Measurements from ENCODE around the gene TIGD3. TPM values are rescaled to one million over a fixed set of nuclear protein-coding genes. Genes with fewer than 3 reads are reported as not detected.

Gene TIGD3
- total RNA-seq, result not detected
- long read RNA-seq, result 0 reads

DNA sequence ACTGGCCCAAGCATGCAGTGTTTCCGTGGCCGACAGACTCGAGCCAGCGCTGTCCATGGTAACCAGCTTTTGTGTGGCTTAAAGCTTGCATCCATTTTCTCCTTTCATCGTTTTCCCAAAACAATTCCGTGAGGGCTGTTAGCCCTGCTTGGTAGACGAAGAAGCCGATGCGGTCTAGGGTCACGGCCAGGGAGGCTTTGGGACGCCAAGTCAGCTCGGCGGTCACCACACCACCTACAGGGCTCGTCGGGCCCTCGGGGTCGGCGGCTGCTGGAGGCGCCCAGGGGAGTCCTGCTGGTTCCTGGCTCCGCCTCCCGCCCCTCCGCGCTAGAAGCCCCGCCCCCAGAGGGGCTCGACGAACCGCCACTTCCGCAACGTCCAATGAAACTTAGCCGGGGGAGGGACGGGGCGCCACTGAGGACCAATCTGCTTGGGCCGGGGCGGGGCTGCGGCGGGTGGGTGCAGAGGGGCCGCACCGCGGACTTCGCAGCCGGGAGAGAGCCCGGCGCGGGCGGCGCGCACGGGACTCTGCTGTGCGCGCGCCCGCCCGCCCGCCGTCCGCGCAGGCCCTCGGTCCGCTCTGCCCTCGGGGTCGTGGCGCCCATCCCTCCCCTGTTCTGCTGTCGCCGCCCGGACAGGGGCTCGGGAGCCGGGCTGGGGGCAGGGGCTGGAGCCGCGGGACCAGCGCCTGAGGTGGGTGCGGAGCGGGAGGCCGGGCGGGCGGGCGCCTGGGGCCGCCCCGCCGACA is at the start of gene TIGD3:
TIGD3 (plus strand) TSS at position 487 of the 748 bp plus-strand sequence. CDS start 1,058 bp downstream, outside the sequence.
- peak; percentile 98 for DNase-seq (ENCODE audit: low spot score)
- intact Hi-C loops (cut with DNase I), result no loop called here

DNA sequence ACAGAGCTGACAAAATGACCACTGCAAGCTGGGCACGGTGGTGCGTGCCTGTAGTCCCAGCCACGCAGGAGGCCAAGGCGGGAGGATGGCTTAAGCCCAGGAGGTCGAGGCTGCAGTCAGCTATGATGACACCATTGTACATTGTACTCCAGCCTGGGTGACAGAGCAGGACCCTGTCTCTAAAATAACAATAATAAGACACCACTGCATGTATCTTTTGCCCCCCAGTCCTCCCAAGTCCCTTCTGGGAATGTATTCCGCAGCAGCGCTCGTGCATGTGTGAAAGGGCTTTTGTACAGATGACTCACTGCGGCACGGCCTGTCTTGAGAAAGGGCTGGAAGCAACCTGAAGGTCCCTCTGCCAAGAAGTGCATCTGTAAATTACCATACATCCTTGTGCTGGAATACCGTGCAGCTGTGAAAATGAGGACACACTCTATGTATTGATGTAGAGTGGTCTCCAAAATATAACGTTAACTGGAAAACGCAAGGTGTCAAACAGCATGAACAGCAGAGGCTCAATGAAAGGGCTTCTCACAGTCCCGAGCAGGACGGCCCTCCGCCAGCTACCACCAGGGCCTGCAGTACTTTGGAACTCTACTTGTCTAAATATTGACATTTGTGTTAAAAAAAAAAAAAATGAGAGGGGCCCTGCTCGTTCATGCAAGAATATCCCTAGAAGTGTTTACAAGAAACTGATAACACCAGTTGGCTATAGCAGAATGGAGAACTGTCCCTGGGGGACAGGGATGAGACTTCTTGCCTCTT is 48.9 kb upstream of the TIGD3 start:
- no peak for DNase-seq (ENCODE audit: low spot score)
- intact Hi-C loops (cut with DNase I), result no loop called here

GRCh38 chr11:65307298-65308229 is 47.0 kb upstream of the TIGD3 start:
- intact Hi-C loops (cut with DNase I), result no loop called here
- no peak for DNase-seq (ENCODE audit: low spot score)

GRCh38 chr11:65308281-65308891 is 46.2 kb upstream of the TIGD3 start:
- DNase-seq (ENCODE audit: low spot score), result no peak
- intact Hi-C loops (cut with DNase I), result no loop called here

DNA sequence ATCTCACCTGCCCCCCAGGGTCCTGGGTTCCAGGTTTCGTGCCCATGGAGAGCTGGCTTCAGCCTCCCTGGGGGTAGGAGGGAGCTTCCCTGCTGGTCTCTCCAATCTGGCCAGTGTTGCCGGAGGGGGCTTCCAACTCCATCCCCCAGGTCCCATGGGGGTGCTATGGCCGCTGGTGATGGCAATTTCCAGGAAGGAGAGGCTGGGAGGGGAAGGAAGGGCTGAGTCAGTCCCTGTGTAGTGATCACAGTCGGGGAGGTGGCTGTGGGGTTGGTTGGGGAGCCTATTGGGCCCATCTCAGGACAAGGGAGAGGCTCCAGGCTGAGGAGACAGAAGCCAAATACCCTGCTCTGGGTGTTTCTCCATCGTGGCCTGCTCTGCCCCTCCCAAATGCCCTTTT is 45.5 kb upstream of the TIGD3 start:
- intact Hi-C loops (cut with DNase I), result no loop called here
- DNase-seq (ENCODE audit: low spot score), result no peak

- no peak for DNase-seq (ENCODE audit: low spot score)
- intact Hi-C loops (cut with DNase I), result no loop called here
These were observed 44.3 kb upstream of the TIGD3 start for GRCh38 chr11:65310215-65310614.

DNA sequence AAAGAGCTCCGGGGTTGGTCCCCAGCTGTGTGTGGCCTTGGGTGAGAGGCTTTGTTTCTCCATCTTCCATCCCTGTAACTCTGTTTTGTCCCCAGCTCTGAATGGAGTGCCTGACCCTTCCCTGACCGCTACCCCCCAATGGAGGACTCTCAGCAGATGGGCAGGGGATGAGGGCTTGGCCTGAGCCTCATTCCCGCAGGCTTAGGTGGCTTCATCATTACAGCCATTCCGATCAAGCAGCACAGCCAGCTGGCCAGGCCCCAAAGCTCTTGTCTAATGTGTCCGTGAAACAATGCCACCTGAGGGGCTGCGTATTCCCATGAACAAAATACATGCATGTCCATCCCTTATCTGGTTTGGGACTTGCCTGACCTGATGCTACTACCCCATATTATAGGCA is 43.8 kb upstream of the TIGD3 start:
- no peak for DNase-seq (ENCODE audit: low spot score)
- intact Hi-C loops (cut with DNase I), result no loop called here

DNA sequence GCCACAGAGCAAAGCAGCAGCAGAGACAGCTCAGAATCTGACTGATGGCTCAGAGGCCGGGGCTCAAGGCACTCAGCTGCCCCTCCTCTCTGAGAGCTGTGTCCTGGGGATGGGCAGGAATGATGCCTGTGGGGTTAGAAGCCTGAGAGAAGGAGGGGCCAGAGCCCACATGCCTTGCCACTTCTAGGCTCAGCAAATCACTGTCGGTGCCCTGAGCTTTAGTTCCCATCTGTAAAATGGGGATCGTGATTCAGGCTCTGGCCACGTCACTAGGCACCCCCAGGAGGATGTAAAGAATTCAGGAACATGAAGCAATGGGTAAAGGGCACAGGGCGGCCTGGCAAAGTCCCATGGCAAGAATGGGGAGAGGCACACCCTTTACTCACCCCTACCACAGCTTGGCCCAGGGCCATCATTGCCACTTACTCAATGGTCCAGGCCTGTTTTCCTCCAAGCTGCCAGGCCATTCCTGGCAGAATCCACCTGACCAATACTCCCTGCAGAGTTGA is 43.3 kb upstream of the TIGD3 start:
- no peak for DNase-seq (ENCODE audit: low spot score)
- intact Hi-C loops (cut with DNase I), result no loop called here

DNA sequence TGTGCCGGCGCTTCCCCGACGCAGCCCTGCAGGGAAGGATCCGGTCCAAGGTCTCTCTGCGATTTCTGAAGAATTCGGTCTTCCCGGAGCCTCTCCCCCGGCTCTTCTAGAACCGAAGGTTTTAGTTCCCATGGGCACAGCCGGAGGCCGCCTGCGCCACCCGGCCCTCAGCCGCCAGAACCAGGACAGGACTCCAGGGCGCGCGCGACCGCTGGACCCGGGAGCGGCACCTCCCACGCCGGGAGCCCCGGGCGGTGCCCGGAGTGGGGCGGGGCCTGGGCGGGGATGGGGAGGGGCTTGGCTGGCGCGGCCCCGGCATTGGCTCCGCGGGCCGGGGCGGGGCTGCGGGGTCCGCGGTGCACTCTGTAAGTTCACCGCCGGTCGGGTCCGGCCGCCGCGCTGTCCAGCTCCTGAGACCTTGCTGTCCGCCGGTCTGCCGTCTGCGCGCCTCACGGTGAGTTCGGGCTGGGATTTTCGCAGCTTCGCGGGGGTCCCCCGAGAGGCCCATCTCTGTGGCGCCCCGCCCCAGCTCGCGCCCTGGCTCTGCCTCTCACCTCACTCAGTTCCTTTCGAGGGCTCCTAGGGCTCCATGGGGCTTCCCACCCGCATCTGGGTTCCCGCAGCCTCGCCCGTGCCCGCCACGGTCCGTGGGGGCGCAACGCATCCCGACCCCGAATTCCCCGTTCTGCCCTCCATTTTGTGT is 39.9 kb upstream of the TIGD3 start, which contains the start of gene CDC42EP2:
CDC42EP2 (plus strand) TSS at position 366 of the 703 bp plus-strand sequence. CDS start 6,033 bp downstream, outside the sequence.
- intact Hi-C loops (cut with DNase I), result loop anchor here (1.0 to 2.0 kb wide), 2 partner anchors 16 to 39 kb away; no protein-coding TSS in a partner anchor

DNA sequence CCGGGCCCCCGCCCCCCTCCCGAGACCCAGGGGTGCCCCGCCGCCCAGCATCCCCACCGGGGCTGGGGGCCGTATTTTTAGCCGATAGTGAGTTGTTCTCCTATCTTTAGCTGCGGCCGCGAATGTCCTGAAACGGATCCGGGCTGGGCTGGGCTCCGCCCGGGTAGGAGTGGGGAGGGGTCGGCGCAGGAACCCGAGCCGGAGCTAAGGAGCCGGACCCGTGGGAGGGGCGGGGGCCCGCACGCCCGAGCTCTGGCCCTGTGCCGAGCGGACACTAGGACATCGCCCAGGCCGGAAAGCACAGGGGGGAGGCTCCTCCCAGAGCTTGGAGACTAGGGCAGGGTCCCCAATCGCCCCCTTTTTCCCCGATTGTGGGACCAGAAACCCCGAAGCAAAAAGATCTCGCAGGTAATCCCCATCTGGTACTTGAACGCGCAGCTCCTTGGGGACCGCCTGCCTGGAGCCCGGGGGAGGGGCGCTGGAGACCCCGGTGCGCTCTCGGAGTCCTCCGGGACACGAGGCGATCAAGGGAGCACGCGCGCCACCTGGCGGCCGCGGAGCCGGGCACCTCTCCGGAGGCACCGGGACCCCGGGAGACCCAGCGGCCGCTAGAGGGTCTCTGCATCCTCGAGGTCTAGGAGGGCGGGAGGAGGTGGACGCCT is 39.2 kb upstream of the TIGD3 start:
- intact Hi-C loops (cut with DNase I), result loop anchor here (1.0 to 2.0 kb wide), 2 partner anchors 17 to 40 kb away; no protein-coding TSS in a partner anchor
- DNase-seq (ENCODE audit: low spot score), result peak; percentile 92

More for the DNA sequence above, 39.9 kb upstream of the TIGD3 start, which contains the start of gene CDC42EP2:
- peak; percentile 95 for DNase-seq (ENCODE audit: low spot score)

DNA sequence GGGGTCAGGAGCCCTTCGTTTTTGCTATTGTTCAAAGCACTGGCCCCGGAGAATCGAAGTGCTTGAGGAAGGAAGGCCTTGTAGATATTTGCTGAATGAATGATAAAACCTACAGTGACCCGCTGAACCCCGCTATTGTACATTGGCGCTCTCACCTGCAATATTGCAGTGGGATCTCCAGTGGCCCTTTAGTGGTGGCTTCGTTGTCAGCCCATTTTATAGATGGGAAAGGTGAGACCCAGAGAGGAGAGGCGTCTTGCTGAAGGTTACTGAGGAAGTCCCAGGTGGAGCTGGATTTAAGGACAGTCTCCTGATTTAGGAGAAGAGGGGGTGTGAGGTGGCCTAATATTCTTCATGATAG is 38.7 kb upstream of the TIGD3 start:
- no peak for DNase-seq (ENCODE audit: low spot score)
- intact Hi-C loops (cut with DNase I), result loop anchor here (1.0 to 2.0 kb wide), 2 partner anchors 17 to 41 kb away; no protein-coding TSS in a partner anchor

GRCh38 chr11:65316227-65317024 is 38.1 kb upstream of the TIGD3 start:
- no peak for DNase-seq (ENCODE audit: low spot score)
- intact Hi-C loops (cut with DNase I), result no loop called here

DNA sequence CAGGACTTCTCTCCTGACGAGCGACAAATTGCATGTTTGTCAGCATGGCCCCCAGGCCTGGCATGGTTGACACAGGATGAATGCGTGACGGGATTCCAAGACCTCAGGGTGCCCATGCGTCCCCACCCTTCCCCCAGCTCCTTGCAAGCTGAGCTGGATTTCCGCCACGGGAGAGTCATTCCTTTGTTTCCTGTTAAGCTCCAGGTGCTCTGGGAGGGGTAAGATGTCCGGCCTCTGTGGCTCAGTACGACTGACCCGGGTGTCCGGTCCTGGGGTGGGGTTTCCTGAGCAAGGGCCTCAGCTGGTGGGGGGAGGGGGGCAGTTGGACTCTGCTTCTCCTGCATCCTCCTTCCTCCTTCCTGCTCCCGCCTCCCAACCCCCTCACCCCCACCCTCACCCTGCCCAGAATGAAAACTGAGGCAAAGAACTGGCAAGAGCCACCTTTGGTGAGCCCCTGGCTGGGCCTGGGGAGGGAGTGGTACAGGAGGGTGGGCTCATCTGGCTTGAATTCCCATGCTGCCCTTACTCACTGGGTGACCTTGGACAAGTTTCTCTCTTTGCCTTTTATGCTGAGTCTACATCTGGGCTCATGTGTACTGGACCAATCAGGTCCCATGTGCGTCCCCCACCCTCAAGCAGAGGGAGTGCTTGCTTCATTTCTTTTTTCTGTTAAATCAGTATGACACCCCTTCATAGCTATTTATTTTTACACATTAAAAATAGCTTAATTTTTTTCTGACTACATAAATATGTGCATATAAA is 37.3 kb upstream of the TIGD3 start:
- peak; percentile 82 for DNase-seq (ENCODE audit: low spot score)
- intact Hi-C loops (cut with DNase I), result no loop called here

DNA sequence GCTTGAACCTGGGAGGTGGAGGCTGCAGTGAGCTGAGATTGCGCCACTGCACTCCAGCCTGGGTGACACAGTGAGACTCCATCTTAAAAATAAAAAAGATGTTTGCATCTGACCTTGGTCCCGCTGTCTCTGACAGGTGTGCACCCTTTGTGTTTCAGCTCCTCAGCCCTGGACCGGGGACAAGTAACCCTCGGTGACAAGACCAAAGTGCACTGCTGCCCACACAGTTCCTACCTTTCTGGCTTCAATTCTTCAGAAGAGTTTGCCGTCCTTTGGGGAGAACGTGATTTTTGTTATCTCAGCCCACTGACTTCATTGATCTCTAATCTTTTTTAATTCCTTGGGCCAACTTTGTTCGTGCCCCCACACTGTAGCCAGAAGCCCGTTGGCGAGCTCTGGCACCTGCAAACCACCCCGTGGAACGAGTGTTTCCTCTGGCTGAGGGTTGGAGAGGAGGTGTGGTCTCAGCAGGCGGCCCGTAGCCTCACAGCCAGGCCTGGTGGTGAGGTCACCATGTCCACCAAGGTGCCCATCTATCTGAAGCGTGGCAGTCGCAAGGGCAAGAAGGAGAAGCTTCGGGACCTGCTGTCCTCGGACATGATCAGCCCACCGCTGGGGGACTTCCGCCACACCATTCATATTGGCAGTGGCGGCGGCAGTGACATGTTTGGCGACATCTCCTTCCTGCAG is 34.0 kb upstream of the TIGD3 start:
- intact Hi-C loops (cut with DNase I), result no loop called here
- DNase-seq (ENCODE audit: low spot score), result no peak

- no peak for DNase-seq (ENCODE audit: low spot score)
- intact Hi-C loops (cut with DNase I), result no loop called here
These were observed 33.5 kb upstream of the TIGD3 start for GRCh38 chr11:65321076-65321475.

Data from cardiac septum (tissue), 1 donor.